Articular chondrocyte of knee joint (primary cell): Measurements from ENCODE around the gene PHLPP1. TPM values are rescaled to one million over a fixed set of nuclear protein-coding genes. Genes with fewer than 3 reads are reported as not detected.

Source experiments
- small RNA-seq: library from RNA; depleted of rRNA; stranded (forward); fragments of <200 nt; gene quantifications from one replicate; pipeline ENCODE3, GENCODE V24; 2012
- total RNA-seq: library from RNA; depleted of rRNA; stranded (reverse); fragments of >200 nt; gene quantifications from 2 replicates; pipeline ENCODE4 v1.2.3, GENCODE V29; 2012

Gene PHLPP1
- 8.2 and 9.1 TPM in 2 replicates for total RNA-seq

GRCh38 chr18:62715436-62715758 is at the start of gene PHLPP1:
Gene PHLPP1, plus strand, starts transcription at chr18:62715541. Its CDS starts 143 bp downstream, at chr18:62715684.

Small RNAs within 50 kb of the gene (small RNA-seq; reads per million reads assigned to genes)
- not detected for gene RNU6-142P

Other genes starting within 250 kb of the PHLPP1 start
- 6.4 and 6.7 TPM in 2 replicates for gene ZCCHC2, start 192.5 kb upstream of the PHLPP1 start, total RNA-seq